Measurements from ENCODE around the gene B3GLCT.

- no peak for TF ChIP-seq MAX (IDR thresholded peaks at IDR 0.05)
- TF ChIP-seq EZH2phosphoT487 (IDR thresholded peaks at IDR 0.05; ENCODE audit: borderline replicate concordance): no peak
- TF ChIP-seq CTCF (IDR thresholded peaks at IDR 0.05 in 2 of 3, conservative IDR thresholded peaks at IDR 0.05 in 1 of 3; ENCODE audit: borderline replicate concordance in 1 of 3, insufficient read depth in 1 of 3, low read depth in 2 of 3, low read length in 2 of 3): no peak
- TF ChIP-seq RAD21 (IDR thresholded peaks at IDR 0.05; ENCODE audit: low read depth): no peak
- TF ChIP-seq EZH2 (IDR thresholded peaks at IDR 0.05): no peak
- TF ChIP-seq POLR2AphosphoS5 (IDR thresholded peaks at IDR 0.05; ENCODE audit: low read depth, low read length): no peak
Measured at GRCh38 chr13:31320946-31321345, 121.2 kb downstream of the B3GLCT start.

All from HCT116 (cell line).